ENCODE results near the gene PTPN4.

The PTPN4 gene

GRCh38 chr2:119759451-119760236 lies at the start of gene PTPN4:
TSS of gene PTPN4 (plus strand) at chr2:119759922. CDS start at chr2:119809854, 49,932 bp downstream.
- DNase-seq = peak; percentile 95

- no peak for DNase-seq
These were observed 49.4 kb upstream of the PTPN4 start for GRCh38 chr2:119710281-119710680.

- DNase-seq = no peak
These were observed 48.4 kb upstream of the PTPN4 start for GRCh38 chr2:119711352-119711751.

GRCh38 chr2:119712571-119712970 lies 47.2 kb upstream of the PTPN4 start:
- no peak for DNase-seq

GRCh38 chr2:119713819-119714490 lies 45.8 kb upstream of the PTPN4 start:
- DNase-seq = no peak

GRCh38 chr2:119715409-119716283 lies 44.1 kb upstream of the PTPN4 start:
- DNase-seq = no peak

GRCh38 chr2:119716284-119716672 lies 43.4 kb upstream of the PTPN4 start:
- DNase-seq = no peak

GRCh38 chr2:119718501-119719260 lies 41.0 kb upstream of the PTPN4 start:
- no peak for DNase-seq

GRCh38 chr2:119719261-119719627 lies 40.5 kb upstream of the PTPN4 start:
- no peak for DNase-seq

GRCh38 chr2:119721043-119721442 lies 38.7 kb upstream of the PTPN4 start:
- DNase-seq = no peak

GRCh38 chr2:119721462-119721861 lies 38.3 kb upstream of the PTPN4 start:
- no peak for DNase-seq

- DNase-seq = no peak
These were observed 37.8 kb upstream of the PTPN4 start for GRCh38 chr2:119721904-119722303.

GRCh38 chr2:119723186-119723585 lies 36.5 kb upstream of the PTPN4 start:
- peak; percentile 14 for DNase-seq

GRCh38 chr2:119723784-119724467 lies 35.8 kb upstream of the PTPN4 start:
- DNase-seq = no peak

GRCh38 chr2:119724656-119725485 lies 34.9 kb upstream of the PTPN4 start:
- no peak for DNase-seq

- DNase-seq = no peak
These were observed 32.2 kb upstream of the PTPN4 start for GRCh38 chr2:119727493-119727892.

- DNase-seq = no peak
These were observed 31.3 kb upstream of the PTPN4 start for GRCh38 chr2:119728421-119728820.

- no peak for DNase-seq
These were observed 29.0 kb upstream of the PTPN4 start for GRCh38 chr2:119730671-119731177.

- no peak for DNase-seq
These were observed 27.7 kb upstream of the PTPN4 start for GRCh38 chr2:119731983-119732382.

- DNase-seq = no peak
These were observed 27.0 kb upstream of the PTPN4 start for GRCh38 chr2:119732601-119733164.

GRCh38 chr2:119734047-119734446 lies 25.7 kb upstream of the PTPN4 start:
- no peak for DNase-seq

All from midbrain (tissue), 1 donor.